ENCODE data around the gene BANF1.
A peak's percentile ranks its signal among the peaks of the same experiment; 100 is the strongest.

The BANF1 gene

DNA sequence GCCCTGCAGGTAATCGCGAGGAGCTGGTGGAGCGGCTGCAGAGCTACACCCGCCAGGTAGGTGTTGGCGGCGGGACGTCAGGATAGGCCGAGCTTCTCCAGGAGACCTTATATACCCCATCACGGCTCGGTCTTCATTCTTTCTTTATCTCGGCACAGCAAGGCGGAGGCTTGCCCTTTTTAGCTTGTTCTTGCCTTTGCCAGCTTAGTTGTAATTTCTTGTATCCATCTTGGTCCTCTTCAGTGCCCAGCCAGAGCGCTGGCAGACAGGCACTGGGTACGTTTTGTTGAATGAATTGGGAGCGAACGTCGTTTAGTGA lies 50.3 kb downstream of the BANF1 start:
- POLR2A ChIA-PET, result interaction anchor here (0.5 to 2.1 kb wide), 12 partner anchors 8 to 414 kb away, joined by 3 to 6 read pairs (median 4); partner anchors contain the start of gene PELI3
- CTCF ChIA-PET, result interaction anchor here (0.5 to 4.7 kb wide), 10 partner anchors 8 to 512 kb away, joined by 3 to 36 read pairs (median 4); partner anchors contain the start of gene CATSPER1
- TF ChIP-seq ZNF501 (tag by site-specific recombination; IDR thresholded peaks at IDR 0.05) (0 out of 2 replicates have a peak, but pooled peaks have one; percentile 6), MYNN (tag by site-specific recombination; IDR thresholded peaks at IDR 0.05; ENCODE audit: borderline replicate concordance) (no peak), HOXD13 (CRISPR knock-in tag; IDR thresholded peaks at IDR 0.05; ENCODE audit: borderline replicate concordance) (no peak)
- TF ChIP-seq, protein P1, sequence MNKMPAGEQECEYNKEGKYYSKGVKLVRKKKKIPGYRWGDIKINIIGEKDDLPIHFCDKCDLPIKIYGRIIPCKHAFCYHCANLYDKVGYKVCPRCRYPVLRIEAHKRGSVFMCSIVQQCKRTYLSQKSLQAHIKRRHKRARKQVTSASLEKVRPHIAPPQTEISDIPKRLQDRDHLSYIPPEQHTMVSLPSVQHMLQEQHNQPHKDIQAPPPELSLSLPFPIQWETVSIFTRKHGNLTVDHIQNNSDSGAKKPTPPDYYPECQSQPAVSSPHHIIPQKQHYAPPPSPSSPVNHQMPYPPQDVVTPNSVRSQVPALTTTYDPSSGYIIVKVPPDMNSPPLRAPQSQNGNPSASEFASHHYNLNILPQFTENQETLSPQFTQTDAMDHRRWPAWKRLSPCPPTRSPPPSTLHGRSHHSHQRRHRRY (tag by site-specific recombination; IDR thresholded peaks at IDR 0.05), result no peak
- Histone ChIP-seq H3K9me3 (ENCODE audit: control insufficient read depth, insufficient read depth, low read depth, low read length) (no peaks in the 10 kb centered on the region), H3K36me3 (ENCODE audit: control insufficient read depth in 2 of 2, insufficient read depth in 1 of 2, low read length in 2 of 2) (peaks cover 23 to 48% of the 10 kb centered on the region in 2 experiments), H3K4me1 (ENCODE audit: control insufficient read depth, insufficient read depth, low read length) (peaks cover 8% of the 10 kb centered on the region), H3K27ac (ENCODE audit: extremely low read depth, low read depth, low read length) (peak overlapping the region; percentile 71), H3K4me3 (ENCODE audit: low read depth, low read length) (peak overlapping the region; percentile 90)

Measured in HEK293 (cell line).